K562 (cell line): Measurements from ENCODE around the gene CXCL6.

ENCODE experiments used
- HMGN3 ChIP-seq: IDR thresholded peaks from 2 replicates; pipeline ENCODE4 v1.6.1; 2011; ENCODE audit warnings: borderline replicate concordance, low read depth, mild to moderate bottlenecking, mixed read lengths, low read length; ENCODE audit not compliant: insufficient read length; ENCODE audit errors: extremely low read depth
- TEAD1 ChIP-seq, 2 experiments: fragments of 450-650 bp in 1 of 2; sonication (generic) in 1 of 2; formaldehyde crosslinking; IDR thresholded peaks; 2 replicates each; pipeline versions ENCODE4 v1.4.0 to v1.8.0; 2020 to 2022; ENCODE audit warnings: mild to moderate bottlenecking in 2 of 2, missing genetic modification reagents in 1 of 2
- ZNF263 ChIP-seq: sonication (generic); formaldehyde crosslinking; IDR thresholded peaks from 2 replicates; pipeline ENCODE4 v1.8.0; 2022; ENCODE audit warnings: mild to moderate bottlenecking, missing genetic modification reagents, borderline replicate concordance

- no peak for TF ChIP-seq ZNF263 (CRISPR knock-in tag)
- TF ChIP-seq TEAD1 (CRISPR knock-in tag; IDR thresholded peaks at IDR 0.05): no peak
- TF ChIP-seq HMGN3: no peak
These were observed 29.1 kb downstream of the CXCL6 start for GRCh38 chr4:73865431-73866096.
